VCaP (cell line): ENCODE data around the gene PNPLA5.

Experiments
- H3K27ac ChIP-seq: fragments of 450-650 bp; 2 replicates; pipeline ENCODE4 v1.5.1; 2017
- TF ChIP-seq, protein P1 (sequence below): fragments of 450-650 bp; conservative IDR thresholded peaks from 2 replicates; pipeline ENCODE4 v1.5.1; 2017; ENCODE audit warnings: mild to moderate bottlenecking, moderate library complexity

The PNPLA5 gene

DNA sequence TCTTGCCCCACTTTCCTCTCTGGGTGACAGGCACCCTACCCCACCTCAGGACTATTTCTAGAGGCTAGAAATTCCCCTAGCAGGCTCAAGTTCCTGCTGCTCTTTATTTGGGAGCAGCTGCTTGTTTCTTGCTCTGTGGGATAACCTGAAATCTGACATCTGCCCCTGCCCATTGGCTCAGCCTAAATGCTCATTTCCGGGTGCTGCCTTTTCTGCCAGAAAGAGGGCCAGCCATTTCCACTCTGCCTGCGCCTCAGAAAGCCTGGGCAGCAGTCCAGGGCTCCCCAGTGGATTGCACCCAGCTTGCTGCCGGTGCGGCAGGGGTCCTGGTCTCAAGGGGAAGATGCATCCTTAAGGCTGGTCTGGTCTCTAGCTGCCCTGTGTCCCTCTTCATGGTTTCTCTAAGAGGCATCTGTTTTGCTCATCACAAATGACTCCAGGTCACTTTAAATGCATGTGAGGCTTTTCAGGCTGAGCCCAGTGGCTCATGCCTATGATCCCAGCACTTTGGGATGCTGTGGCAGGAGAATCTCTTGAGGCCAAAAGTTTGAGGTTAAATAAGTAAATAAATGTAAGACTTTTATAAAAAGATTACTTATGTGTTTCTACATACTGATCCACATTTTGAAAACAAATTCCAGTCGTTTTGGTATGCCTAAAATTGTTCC is 10.3 kb upstream of the PNPLA5 start:
- no peak overlapping the region for H3K27ac ChIP-seq
- TF ChIP-seq, protein P1, sequence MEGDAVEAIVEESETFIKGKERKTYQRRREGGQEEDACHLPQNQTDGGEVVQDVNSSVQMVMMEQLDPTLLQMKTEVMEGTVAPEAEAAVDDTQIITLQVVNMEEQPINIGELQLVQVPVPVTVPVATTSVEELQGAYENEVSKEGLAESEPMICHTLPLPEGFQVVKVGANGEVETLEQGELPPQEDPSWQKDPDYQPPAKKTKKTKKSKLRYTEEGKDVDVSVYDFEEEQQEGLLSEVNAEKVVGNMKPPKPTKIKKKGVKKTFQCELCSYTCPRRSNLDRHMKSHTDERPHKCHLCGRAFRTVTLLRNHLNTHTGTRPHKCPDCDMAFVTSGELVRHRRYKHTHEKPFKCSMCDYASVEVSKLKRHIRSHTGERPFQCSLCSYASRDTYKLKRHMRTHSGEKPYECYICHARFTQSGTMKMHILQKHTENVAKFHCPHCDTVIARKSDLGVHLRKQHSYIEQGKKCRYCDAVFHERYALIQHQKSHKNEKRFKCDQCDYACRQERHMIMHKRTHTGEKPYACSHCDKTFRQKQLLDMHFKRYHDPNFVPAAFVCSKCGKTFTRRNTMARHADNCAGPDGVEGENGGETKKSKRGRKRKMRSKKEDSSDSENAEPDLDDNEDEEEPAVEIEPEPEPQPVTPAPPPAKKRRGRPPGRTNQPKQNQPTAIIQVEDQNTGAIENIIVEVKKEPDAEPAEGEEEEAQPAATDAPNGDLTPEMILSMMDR: no peak

DNA sequence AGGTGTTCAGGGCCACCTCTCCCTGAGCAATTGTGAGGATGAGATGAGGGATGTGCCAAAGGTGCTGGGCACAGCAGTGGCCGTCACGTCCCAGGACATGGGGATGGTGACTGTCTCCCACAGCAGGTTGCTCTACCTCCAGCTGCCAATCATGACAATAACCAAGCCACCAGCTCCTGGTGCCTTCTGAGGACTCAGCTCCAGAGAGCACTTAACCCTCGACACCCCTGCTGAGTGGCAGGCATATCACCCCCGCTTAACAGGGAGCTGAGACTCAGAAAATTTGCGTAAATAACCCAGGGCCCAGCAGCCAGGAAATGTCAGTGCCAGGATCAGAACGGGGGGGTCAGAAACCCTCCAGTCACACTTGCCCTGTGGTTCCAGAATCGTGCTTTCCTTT is 8.4 kb upstream of the PNPLA5 start:
- TF ChIP-seq, protein P1: no peak

DNA sequence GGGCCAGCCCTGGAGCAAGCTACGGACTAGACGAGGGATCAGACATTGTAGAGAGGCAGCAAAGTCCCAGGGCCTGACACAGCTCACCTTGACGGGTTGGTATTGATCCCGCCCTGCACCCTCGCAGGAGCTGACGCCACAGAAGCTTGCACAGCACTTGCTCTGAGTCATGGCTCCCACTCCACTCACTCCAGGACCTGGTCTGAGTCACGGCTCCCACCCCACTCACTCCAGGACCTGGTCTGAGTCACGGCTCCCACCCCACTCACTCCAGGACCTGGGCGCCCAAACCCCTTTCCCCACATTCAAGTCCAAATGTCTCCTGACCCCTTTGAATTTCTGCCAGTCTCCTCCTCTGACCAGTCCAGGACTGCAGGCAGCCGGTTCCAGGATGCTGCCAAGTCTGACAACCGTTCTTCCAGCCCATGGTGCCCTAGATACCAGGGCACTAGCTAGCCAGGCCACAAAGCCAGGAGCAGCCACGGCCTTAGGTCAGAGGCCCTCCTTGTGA is 6.0 kb upstream of the PNPLA5 start:
- TF ChIP-seq, protein P1: no peak
- H3K27ac ChIP-seq: no peak overlapping the region

More for the DNA sequence above, 8.4 kb upstream of the PNPLA5 start:
- H3K27ac ChIP-seq: no peak overlapping the region

DNA sequence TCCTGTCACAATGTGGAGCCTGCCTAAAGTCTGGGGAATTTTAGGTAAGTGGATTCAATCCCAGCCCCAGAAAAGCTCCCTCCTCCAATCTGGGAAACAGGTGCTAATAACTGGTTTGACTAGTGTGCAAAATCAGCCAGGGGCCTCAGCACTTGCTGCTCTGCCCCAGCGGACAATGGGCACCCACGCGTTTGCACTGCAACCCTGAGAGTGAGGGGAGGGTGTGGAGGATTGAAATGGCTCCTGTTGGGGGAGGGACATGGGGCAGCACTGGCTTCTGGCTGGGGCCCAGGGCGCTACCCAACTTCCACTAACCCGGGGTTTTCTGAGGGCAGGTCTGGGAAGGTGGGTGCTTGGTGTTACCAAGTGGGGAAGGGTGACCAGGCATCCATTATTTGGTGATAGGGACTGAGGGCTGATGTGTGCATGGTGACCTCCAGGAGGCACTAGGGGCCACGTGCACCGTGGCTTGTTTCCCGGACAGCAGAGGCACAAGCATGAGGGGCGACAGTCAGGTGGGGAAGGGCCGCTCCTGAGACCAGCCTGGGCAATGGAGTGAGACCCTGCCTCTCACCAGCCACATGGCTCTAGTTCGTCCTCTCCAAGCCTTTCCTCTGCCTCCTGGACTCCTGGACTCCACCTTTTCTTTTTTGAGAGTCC is 4.3 kb upstream of the PNPLA5 start:
- TF ChIP-seq, protein P1: no peak
- no peak overlapping the region for H3K27ac ChIP-seq

DNA sequence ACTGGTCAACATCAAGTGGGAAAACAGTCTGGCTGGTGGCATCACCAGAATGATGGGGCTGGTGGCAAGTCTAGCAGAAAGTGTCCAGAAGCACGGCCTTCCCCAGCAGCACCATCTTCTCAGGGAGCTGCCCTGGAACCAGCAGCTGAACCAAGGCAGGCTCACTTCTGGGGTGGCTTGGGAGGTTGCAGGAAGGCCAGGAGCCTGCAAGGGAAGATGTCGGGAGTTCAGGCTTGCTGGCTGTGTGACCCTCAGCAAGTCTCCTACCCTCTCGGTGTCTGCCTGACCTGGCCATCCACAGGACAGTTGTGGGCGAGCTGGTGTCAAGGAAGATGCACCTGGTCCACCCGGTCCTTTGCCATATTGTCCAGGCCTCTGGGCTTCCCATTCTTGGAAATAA is 2.3 kb upstream of the PNPLA5 start:
- TF ChIP-seq, protein P1: no peak
- no peak overlapping the region for H3K27ac ChIP-seq

DNA sequence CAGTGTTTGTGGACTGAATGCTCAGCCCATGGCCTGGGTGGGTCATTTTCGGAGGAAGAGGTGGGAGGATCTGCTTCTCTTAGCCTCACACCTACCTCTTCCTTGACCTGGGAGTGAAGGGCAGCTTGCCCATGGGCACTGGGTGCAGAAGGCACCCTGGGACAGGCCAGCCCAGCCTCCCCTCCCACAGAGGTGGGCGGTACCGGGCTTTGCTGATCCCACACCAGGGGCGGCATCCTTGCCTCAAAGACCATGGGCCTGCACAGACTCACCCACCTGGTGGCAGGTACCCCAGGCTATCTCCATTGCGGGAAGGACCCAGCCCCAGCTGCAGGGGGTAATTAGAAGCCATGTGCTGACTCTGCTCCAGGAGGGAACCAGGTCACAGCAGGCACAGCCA is 1.5 kb upstream of the PNPLA5 start:
- no peak overlapping the region for H3K27ac ChIP-seq
- TF ChIP-seq, protein P1: no peak

DNA sequence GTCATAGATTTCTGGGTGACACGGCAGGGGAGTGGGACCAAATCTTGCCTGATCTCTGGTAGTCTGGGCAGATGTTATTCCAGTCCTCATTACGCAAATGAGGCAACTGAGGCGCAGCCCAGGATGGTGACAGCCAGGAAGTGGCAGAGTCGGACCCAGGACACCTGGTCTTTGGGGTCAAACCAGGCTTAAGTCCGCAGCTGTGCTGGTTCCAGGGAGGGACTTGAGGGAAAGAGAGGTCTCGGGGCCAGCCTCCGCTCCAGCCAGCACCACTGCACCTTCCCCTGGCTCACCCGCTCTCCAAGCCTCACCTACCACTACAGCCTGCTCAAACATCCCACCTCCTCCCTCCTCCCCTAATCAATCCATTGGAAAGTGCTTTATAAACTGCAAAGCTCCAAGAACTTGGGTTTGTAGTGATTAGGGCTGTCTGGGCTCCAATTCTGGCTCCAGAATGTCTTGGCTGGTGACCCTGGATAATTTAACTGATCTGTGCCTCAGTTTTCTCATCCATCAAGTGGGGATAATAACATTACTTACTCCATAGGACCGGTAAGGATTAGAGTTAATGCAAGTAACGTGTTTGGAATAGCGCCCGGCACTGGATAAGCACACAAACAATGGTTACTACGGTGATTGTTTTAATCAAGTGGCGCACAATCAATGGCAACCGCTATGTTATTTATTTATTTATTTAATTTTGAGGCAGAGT is 526 bp upstream of the PNPLA5 start:
- TF ChIP-seq, protein P1: no peak
- H3K27ac ChIP-seq: no peak overlapping the region
